ENCODE results near the gene TDRD5.

DNA sequence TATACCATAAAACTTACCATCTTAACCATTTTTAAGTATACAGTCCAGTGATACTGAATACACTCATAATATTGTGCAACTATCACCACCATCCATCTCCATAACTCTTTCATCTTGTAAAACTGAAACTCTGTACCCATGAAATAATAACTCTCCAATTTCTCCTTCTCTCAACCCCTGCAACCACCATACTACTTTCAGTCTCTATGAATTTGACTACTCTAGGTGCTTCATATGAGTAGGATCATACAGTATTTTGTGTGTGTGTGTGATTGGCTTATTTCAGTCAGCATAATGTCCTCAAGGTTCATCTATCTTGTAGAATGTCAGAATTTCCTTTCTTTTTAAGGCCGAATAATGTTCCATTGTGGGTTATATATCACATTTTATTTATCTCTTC is 33.6 kb upstream of the TDRD5 start:
- TF ChIP-seq POLR2A (IDR thresholded peaks at IDR 0.05) (no peak), EP300 (IDR thresholded peaks at IDR 0.05) (no peak), POLR2AphosphoS5 (IDR thresholded peaks at IDR 0.05) (no peak)
- TF ChIP-seq, protein P1, sequence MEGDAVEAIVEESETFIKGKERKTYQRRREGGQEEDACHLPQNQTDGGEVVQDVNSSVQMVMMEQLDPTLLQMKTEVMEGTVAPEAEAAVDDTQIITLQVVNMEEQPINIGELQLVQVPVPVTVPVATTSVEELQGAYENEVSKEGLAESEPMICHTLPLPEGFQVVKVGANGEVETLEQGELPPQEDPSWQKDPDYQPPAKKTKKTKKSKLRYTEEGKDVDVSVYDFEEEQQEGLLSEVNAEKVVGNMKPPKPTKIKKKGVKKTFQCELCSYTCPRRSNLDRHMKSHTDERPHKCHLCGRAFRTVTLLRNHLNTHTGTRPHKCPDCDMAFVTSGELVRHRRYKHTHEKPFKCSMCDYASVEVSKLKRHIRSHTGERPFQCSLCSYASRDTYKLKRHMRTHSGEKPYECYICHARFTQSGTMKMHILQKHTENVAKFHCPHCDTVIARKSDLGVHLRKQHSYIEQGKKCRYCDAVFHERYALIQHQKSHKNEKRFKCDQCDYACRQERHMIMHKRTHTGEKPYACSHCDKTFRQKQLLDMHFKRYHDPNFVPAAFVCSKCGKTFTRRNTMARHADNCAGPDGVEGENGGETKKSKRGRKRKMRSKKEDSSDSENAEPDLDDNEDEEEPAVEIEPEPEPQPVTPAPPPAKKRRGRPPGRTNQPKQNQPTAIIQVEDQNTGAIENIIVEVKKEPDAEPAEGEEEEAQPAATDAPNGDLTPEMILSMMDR (IDR thresholded peaks at IDR 0.05) = no peak
